Germinal center (tissue), 1 donor: ENCODE data around the gene BIVM.
"Not testable (repeated sequence)": the region's sequence is repeated elsewhere in the genome, so short reads cannot be mapped to it uniquely, and the experiment has no call there.

Experiments
- DNase-seq: peaks from one replicate; pipeline ENCODE4 v3.0.0; 2012; ENCODE audit warnings: mixed read lengths, low spot score

Gene BIVM, protein sequence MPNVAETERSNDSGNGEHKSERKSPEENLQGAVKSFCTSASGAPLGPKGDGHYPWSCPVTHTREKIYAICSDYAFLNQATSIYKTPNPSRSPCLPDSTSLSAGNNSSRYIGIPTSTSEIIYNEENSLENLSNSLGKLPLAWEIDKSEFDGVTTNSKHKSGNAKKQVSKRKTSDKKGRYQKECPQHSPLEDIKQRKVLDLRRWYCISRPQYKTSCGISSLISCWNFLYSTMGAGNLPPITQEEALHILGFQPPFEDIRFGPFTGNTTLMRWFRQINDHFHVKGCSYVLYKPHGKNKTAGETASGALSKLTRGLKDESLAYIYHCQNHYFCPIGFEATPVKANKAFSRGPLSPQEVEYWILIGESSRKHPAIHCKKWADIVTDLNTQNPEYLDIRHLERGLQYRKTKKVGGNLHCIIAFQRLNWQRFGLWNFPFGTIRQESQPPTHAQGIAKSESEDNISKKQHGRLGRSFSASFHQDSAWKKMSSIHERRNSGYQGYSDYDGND

GRCh38 chr13:102798581-102799425 lies at the start of gene BIVM, which contains the start of gene POGLUT2:
TSS of gene BIVM (plus strand) at chr13:102799119. CDS start at chr13:102807268, 8,149 bp downstream.
TSS of gene POGLUT2 (minus strand) at chr13:102798976. CDS start at chr13:102798670, 306 bp downstream.
- peak; percentile 70 for DNase-seq

DNA sequence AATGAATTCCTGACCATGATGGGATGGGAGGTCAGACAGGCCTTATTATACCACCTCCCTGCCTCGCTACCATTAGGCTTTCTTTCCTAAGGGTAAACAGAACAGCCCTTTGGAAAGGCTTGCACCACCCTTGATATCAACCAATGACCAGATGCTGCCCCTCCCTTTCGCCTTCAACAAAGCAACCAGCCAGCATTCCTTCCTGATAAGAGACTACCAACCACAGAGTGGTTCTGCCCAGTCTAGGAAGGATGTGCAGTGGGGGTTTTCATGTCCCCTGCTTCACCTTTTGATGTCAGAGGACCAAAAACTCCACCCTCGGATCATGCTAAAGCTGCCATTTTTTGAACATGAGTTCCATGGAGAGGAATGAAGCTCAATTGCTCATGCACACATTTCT lies 47.0 kb upstream of the BIVM start:
- no peak for DNase-seq

DNA sequence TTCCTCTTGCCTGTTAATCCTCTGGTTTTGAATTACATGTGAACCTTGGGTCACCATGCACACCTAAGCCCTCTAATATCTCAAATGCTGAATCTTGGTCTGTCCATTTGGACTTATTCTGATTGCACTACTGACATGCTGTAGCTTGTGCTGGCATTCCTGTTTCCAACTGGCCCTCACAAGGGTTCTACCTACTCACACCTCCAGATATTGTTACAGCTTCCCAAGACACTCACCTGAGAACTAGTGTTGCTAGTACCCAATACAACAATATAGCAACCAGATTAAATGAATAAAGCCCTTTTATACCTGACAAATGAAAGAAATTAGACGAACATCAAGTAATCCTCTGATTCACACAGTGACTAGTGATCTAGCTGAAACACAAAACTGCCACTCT lies 41.9 kb upstream of the BIVM start:
- no peak for DNase-seq

DNA sequence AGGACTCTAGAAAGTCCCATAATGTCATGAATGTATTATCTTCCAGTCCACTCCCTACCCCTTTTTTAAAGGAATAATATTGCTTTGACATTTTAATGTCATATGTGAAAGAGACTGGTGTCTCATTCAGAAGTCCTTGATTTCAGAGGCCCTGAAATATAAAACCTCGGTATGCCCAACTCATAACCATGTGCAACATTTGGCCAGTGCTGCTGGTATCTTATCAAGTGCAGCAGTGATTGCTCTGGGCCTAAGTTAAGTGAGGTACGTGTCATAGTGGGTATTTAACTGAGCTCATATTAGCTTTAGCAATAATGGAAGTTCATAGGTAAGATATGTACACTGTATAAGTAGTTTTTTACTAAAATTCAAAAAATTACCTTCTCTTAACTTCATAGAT lies 40.1 kb upstream of the BIVM start:
- DNase-seq, result no peak

DNA sequence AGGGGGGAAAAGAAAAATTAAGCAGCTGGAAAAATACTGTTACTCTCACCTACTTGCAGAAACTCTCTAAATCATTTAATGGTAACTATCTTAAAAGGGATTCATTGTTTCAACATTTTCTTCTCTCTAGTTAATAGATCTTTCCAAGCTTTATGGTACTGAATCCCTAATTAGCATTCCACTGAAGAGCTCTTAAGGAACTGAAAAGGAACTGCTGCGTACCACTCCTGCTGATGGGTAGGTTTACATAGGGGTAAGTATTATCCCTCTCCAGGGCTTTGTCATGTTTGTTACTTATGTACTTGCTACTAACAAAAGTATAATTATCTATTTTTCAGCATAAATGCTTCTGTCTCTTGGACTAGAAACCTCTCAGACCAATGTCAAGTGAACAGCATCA lies 37.8 kb upstream of the BIVM start:
- no peak for DNase-seq

DNA sequence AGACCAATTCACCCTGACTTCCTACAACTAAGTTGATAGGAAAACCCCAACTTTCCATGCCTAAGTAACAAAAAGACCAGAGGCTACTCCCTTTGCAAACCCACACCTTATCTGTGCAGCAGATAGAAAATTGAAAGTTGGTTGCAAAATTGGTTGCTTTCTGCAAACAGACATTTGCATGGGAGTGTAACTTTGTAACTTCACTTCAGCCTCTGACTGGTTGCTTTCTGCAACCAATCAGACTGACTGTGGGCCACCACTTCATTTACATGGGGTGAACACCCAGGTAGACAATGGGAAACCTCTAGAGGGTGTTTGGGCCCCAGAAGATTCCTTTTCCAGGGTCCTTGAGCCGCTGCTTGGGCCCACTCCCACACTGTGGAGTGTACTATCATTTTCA lies 35.2 kb upstream of the BIVM start:
- DNase-seq, result no peak

GRCh38 chr13:102768909-102769308 lies 30.0 kb upstream of the BIVM start:
- no peak for DNase-seq

DNA sequence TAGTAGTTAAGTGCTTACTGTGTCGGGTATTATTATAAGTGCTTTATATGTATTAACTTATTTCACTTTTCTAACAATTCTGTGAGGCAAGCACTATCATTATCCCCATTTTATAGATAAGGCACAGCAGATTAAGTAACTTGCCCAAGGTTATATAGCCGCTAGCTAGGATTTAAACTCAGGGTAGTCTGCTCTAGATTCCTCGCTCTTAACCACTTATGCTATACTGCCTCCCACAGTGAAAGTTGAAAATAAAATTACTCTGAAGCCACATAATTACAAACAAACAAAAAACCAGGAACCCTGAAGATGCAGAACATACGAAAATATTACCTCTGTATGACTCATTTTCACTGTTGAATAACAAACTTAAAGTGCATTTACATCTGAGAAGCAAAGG lies 29.2 kb upstream of the BIVM start:
- no peak for DNase-seq

GRCh38 chr13:102770435-102770834 lies 28.5 kb upstream of the BIVM start:
- DNase-seq, result no peak

DNA sequence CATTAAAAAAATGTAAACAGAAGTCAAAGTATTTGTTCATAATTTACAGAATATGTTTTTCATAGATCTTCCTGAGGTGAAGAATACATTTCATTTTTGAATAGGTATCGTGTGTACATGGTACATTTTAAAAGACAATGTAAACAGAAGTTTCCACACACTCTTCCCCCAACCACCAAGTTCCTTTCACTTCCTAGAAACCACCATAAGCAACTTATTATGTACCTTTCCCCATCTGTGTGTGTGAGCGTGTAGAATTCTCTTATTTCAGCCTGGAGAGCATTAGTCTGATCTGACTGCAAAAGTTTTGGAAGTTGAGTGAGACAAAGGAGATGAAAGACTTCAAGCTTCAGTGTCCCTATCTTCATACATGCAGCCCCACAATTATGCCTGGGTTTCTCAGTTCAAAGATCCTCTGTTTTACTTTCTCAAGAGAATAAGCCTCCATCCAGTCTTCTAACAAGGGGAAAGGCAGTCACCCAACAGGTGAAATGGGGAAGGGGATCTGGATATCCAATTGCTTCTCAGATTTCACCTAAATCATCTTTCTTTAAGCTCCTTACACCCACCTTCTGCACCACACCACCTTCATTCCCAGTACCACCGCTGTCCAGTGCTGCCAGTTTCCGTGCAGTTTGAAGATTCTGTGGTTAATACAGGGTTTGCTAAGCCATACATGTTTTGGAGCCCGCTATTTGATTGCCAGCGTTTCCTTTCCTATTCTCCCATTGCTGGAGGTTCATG lies 27.4 kb upstream of the BIVM start:
- no peak for DNase-seq

DNA sequence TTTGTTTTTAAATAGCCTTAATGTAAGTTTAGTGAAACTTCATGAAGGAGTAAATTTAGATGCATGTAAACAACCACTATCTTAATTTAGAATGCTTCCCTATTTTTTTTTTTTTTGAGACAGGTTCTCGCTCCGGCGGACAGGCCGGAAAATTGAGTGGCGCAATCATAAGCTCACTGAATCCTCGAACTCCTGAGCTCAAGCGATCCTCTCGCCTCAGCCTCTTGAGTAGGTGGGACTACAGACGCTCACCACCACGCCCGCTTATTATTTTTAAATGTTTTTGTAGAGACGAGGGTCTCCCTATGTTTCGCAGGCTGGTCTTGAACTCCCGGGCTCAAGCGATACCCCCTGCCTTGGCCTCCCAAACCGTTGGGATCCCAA lies 26.9 kb upstream of the BIVM start:
- no peak for DNase-seq

GRCh38 chr13:102773441-102774213 lies 25.3 kb upstream of the BIVM start, which contains the start of gene TEX30:
TSS of gene TEX30 (minus strand) at chr13:102773786. CDS start at chr13:102770026, 3,760 bp downstream.
- DNase-seq, result peak; percentile 91

DNA sequence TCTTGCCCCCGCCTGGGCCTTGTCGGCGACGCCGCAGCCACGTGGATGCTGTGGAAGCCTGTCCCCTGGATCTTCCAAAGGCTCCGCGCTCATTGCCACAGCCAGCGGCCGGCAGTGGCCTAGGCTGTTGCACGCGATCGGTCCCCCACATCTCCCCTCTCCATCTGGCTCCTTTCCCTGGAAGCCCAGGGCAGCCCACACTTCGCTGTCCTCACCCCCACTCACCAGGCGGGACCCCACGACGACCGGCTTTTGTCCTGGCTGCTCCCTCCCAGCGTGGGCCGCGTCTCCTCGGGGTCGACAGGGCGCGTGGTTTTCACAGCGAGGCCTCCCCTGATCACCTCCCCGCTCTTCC lies 24.7 kb upstream of the BIVM start:
- DNase-seq, result no peak

DNA sequence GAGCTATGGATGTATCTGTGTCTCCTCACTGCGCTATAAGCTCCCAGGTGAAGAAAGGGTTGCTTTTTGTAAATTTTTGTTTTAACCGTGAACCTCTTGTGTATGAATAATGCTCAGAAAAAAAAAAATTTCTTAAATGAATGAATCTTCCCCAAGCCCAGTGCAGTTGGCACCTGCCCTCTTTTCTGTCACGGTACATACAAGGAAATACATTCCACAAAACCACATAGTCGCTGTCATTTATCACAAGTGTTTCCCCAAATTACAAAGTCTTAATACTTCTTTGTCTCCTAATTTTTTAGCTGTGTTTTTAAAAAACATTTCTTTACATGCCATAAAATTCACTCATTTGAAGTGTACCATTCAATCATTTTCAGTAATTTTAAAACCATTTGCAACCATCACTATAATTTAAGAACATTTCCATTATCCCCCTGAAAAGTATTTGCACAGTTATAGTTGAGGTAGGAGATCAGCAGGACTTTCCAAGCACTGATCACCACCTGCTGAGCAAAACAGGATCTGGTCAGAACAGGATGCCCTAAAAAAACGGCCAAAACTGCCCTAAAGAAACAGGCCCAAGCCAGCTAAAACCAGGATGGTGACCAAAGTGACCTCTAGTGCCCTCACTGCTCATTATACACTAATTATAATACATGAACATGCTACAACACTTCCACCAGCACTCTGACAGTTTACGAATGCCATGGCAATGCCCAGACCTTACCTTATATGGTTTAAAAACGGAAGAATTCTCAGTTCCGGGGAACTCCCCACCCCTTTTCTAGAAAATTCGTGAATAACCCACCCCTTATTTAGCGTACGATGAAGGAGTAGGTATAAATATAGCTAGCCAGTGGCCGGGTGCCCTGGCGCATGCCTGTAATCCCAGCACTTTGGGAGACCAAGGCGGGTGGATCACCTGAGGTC lies 24.1 kb upstream of the BIVM start:
- DNase-seq, result no peak

- DNase-seq, result no peak
These were observed 22.6 kb upstream of the BIVM start for GRCh38 chr13:102776271-102776670.

DNA sequence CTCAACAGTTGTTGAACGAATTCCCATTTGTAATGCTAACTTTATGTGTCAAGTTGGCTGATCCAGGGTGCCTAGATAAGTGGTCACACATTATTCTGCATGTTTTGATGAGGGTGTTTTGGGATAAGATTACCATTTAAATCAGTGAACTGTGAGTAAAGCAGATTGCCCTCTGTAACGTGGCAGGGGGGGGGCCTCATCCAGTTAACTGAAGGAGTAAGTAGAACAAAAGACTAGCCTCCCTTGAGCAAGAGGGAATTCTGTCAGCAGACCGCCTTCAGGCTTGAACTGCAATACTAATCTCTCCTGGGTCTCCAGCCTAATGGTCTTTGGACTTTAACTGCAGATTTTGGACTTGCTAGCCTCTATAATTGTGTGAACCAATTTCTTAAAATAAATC lies 21.2 kb upstream of the BIVM start:
- no peak for DNase-seq

DNA sequence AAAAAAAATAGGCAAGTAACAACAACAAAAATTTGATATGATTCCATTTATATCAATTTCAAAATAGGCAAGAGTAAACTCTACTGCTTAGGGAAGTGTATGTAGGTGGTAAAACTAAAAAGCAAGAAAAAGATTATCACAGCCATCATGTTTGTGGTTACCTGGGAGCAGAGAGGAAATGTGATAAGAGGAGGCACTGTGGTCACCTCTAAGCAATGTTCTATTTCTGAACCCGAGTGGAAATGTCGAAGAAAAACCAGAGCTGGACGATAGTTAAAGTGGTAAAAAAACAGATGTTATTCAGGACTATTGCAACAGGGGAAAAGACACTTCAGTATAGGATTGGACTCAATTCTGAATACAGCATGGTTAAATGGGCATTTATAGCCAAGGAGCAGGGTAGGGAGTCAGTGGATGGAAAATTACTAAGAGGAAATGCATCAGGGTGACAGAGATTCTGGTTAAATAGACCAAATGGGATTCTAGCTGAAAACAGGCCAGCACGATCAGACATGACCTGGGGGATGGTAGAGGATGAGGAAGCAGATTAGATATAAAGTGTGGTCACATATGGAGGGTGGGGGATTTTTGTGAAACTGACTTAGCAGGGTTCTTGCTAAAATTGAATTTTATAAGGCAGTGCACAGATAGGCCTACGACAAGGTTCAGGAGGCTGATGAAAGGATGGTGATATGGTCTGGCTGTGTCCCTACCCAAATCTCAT lies 19.3 kb upstream of the BIVM start:
- no peak for DNase-seq

- DNase-seq, result not testable (repeated sequence)
These were observed 18.3 kb upstream of the BIVM start for GRCh38 chr13:102780656-102781055.

GRCh38 chr13:102781591-102781990 lies 17.3 kb upstream of the BIVM start:
- no peak for DNase-seq

DNA sequence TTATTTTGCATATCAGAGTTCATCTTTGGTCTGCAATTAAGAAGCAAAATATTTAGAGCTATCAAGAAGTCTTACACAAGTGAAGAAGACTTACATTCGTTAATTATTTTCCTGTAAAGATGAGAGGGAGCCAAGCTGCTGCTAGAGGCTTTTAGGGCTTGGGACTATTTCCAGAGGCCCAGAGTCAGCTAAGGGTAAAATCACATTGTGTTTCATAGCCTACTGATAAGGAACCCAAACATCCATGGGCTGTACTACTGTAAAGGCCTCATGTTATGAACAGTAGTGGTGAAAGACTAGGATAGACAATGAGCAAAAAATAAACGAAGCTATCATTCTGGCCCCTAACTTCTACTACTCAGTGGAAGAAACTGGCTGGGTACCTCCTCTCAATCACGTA lies 14.4 kb upstream of the BIVM start:
- no peak for DNase-seq
